Endothelial cell of umbilical vein (primary cell): ENCODE results near the gene CHST11. TPM values are rescaled to one million over a fixed set of nuclear protein-coding genes. Genes with fewer than 3 reads are reported as not detected.

Experiments used
- BruUV-seq: library from RNA; stranded (reverse); fragments of 400-500 nt; replicated peaks from 2 replicates; lab custom pipeline; 2021; lab: Mats Ljungman, UMichigan
- CTCF ChIA-PET: fragments of 300-600, 350-600 bp; sonication (Branson Sonifier 250); formaldehyde crosslinking; loops from one replicate; lab custom pipeline; 2021; ENCODE audit warnings: antibody characterized with exemption, inconsistent platforms; lab: Charles Lee
- POLR2A ChIA-PET: fragments of 300-600, 350-600 bp; sonication (Branson Sonifier 250); formaldehyde crosslinking; loops from one replicate; lab custom pipeline; 2021; ENCODE audit warnings: antibody characterized with exemption, inconsistent platforms; lab: Charles Lee
- DNase-seq: peaks from one replicate; pipeline ENCODE4 v3.0.0-alpha.2; 2011; ENCODE audit warnings: low read depth, low spot score
- FAIRE-seq: peaks from 2 replicates; lab custom pipeline; 2011; peaks lifted over from hg19 to GRCh38; lab: Jason Lieb, UNC
- H2AFZ ChIP-seq: 2 replicates; pipeline ENCODE4 v1.6.0; 2012; ENCODE audit warnings: low read depth, low read length, control low read depth, inconsistent platforms
- H3K27ac ChIP-seq: 2 replicates; pipeline ENCODE4 v1.5.1; 2011; ENCODE audit warnings: low read depth, mild to moderate bottlenecking, control low read depth, low read length, moderate library complexity; ENCODE audit not compliant: insufficient read depth
- H3K27me3 ChIP-seq, 2 experiments: 2 replicates each; pipeline versions ENCODE4 v1.6.0 to v1.6.1; 2011; ENCODE audit warnings: low read length in 2 of 2, mixed read lengths in 1 of 2; ENCODE audit not compliant: control insufficient read depth in 2 of 2, insufficient read depth in 2 of 2
- H3K36me3 ChIP-seq, 2 experiments: 2 replicates in 1 of 2; 3 replicates in 1 of 2; pipeline ENCODE4 v1.5.1; 2011; ENCODE audit warnings: low read length in 2 of 2, mild to moderate bottlenecking in 1 of 2, moderate library complexity in 1 of 2; ENCODE audit not compliant: control insufficient read depth in 2 of 2, insufficient read depth in 2 of 2; ENCODE audit errors: extremely low read depth in 1 of 2
- H3K4me1 ChIP-seq: 3 replicates; pipeline ENCODE4 v1.5.1; 2011; ENCODE audit warnings: mild to moderate bottlenecking, low read length; ENCODE audit not compliant: control insufficient read depth, insufficient read depth; ENCODE audit errors: extremely low read depth
- H3K4me2 ChIP-seq: 2 replicates; pipeline ENCODE4 v1.6.1; 2011; ENCODE audit warnings: low read length, control low read depth, mixed read lengths; ENCODE audit not compliant: insufficient read depth
- H3K4me3 ChIP-seq, 3 experiments: fragments of 200-600 bp in 1 of 3; sonication (generic), shearing (Covaris generic) in 1 of 3; replicated peaks in 1 of 3; 2 replicates each; pipeline ENCODE4 v1.5.1; 2011 to 2016; ENCODE audit warnings: control low read depth in 3 of 3, low read length in 3 of 3, mild to moderate bottlenecking in 2 of 3, inconsistent platforms in 1 of 3, low read depth in 1 of 3, moderate library complexity in 1 of 3; ENCODE audit not compliant: insufficient read depth in 1 of 3
- H3K79me2 ChIP-seq: 2 replicates; pipeline ENCODE4 v1.6.0; 2012; ENCODE audit warnings: low read length, inconsistent platforms; ENCODE audit not compliant: control insufficient read depth, insufficient read depth
- H3K9ac ChIP-seq: replicated peaks from 2 replicates; pipeline ENCODE3; 2011; ENCODE audit warnings: low read length, control low read depth; ENCODE audit not compliant: insufficient read depth; ENCODE audit errors: extremely low read depth
- H3K9me1 ChIP-seq: replicated peaks from 3 replicates; pipeline ENCODE4 v1.6.0; 2011; ENCODE audit warnings: mild to moderate bottlenecking, low read length; ENCODE audit not compliant: control insufficient read depth, insufficient read depth; ENCODE audit errors: extremely low read depth
- H3K9me3 ChIP-seq: replicated peaks from 2 replicates; pipeline ENCODE4 v1.5.1; 2012; ENCODE audit warnings: low read length, inconsistent platforms; ENCODE audit not compliant: control insufficient read depth, insufficient read depth
- H4K20me1 ChIP-seq: replicated peaks from 2 replicates; pipeline ENCODE3; 2011; ENCODE audit warnings: mild to moderate bottlenecking, low read length; ENCODE audit not compliant: control insufficient read depth, insufficient read depth; ENCODE audit errors: extremely low read depth
- FOS ChIP-seq: IDR thresholded peaks from 2 replicates; pipeline ENCODE4 v1.6.1; 2011; ENCODE audit warnings: mild to moderate bottlenecking, low read length, moderate library complexity, borderline replicate concordance; ENCODE audit not compliant: insufficient read depth
- GATA2 ChIP-seq: IDR thresholded peaks from 2 replicates; pipeline ENCODE4 v1.7.0; 2011; ENCODE audit warnings: low read depth, mild to moderate bottlenecking, moderate library complexity, mixed read lengths, low read length; ENCODE audit not compliant: insufficient read length, insufficient read depth
- JUN ChIP-seq: IDR thresholded peaks from 2 replicates; pipeline ENCODE4 v1.6.1; 2011; ENCODE audit warnings: borderline replicate concordance, low read depth; ENCODE audit not compliant: insufficient read length, insufficient read depth
- MYC ChIP-seq: IDR thresholded peaks from one replicate; pipeline ENCODE4 v1.6.1; 2011; ENCODE audit warnings: mild to moderate bottlenecking, low read depth, low read length
- POLR2A ChIP-seq: IDR thresholded peaks from 2 replicates; pipeline ENCODE4 v1.6.1; 2012; ENCODE audit warnings: low read depth, mild to moderate bottlenecking, control low read depth, low read length
- POLR2AphosphoS5 ChIP-seq: IDR thresholded peaks from 2 replicates; pipeline ENCODE4 v1.6.1; 2012; ENCODE audit warnings: low read depth, mild to moderate bottlenecking, control low read depth, low read length, moderate library complexity; ENCODE audit not compliant: insufficient read depth
- dilution Hi-C: fragments of 300-500 bp; cut with MboI; formaldehyde crosslinking; loops from one replicate; pipeline ENCODE4 v1.15.0; 2019; ENCODE audit warnings: low sequenced_read_pairs; ENCODE audit not compliant: extremely low pct_ligation_motif_present
- intact Hi-C: fragments of 100-400 bp; cut with micrococcal nuclease; formaldehyde crosslinking; loops from one replicate; pipeline ENCODE4 v1.10.0; 2022
- polyA plus RNA-seq, 4 experiments: library from polyadenylated mRNA; depleted of rRNA in 3 of 4; stranded (reverse) in 3 of 4; unstranded in 1 of 4; fragments of >200 nt; gene quantifications; 2 replicates each; pipeline versions ENCODE4 v1.2.1 to v1.2.3, GENCODE V29; 2011 to 2012; ENCODE audit warnings: missing spikeins in 1 of 4
- total RNA-seq: library from RNA; stranded (reverse); gene quantifications from 2 replicates; pipeline ENCODE4 v1.2.3, GENCODE V29; 2021

Gene CHST11
- total and polyA plus RNA-seq, 2 donors (not counting 3 experiments of a cell fraction or from before 2014, with no cell fraction given), result 19.7 to 20.9 TPM

DNA sequence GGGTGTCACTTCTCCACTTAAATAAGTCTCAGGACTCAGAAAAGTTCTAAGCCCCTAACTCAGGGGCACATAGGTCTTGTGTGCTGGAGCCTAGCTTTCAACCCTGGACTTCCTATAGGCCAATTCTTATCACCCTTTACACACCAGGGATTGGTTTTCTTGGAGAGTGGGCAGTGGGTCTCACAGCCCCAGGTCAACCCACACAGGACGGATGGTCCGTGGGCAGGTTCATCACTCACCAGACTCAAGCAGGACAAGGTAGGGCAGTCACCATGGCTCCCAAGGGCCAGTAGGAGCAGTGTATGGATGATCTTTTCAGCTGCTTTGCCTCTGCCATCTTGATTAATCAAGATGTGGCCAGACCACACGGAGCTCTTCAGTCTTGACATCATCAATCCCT, 268.9 kb downstream of the CHST11 start:
- H3K27me3 ChIP-seq, result no peaks in the 10 kb centered on the region
- ChIA-PET POLR2A (interaction anchor here (0.5 kb wide), 1 partner anchor 268 kb away, joined by 5 read pairs; no protein-coding TSS in a partner anchor), CTCF (no interaction called here)
- TF ChIP-seq POLR2AphosphoS5 (no peak), JUN (no peak), FOS (no peak), MYC (no peak), GATA2 (no peak), POLR2A (no peak)
- H3K4me3 ChIP-seq, result no peak overlapping the region
- H3K4me1 ChIP-seq, result peaks cover 21% of the 10 kb centered on the region
- H3K9me3 ChIP-seq, result no peaks in the 10 kb centered on the region
- intact Hi-C loops, result loop anchor here (5.0 kb wide), 2 partner anchors 102 to 343 kb away; no protein-coding TSS in a partner anchor
- H3K36me3 ChIP-seq, result no peaks in the 10 kb centered on the region
- no peaks in the 10 kb centered on the region for H3K9me1 ChIP-seq
- dilution Hi-C loops, result no loop called here
- no peaks in the 10 kb centered on the region for H3K79me2 ChIP-seq
- no peak overlapping the region for H3K27ac ChIP-seq
- BruUV-seq, result no TSS peak
- DNase-seq (no peak), FAIRE-seq (no peak)
- H3K9ac ChIP-seq, result no peak overlapping the region
- no peaks in the 10 kb centered on the region for H4K20me1 ChIP-seq
- H3K4me2 ChIP-seq, result no peak overlapping the region
- H2AFZ ChIP-seq, result no peak overlapping the region

DNA sequence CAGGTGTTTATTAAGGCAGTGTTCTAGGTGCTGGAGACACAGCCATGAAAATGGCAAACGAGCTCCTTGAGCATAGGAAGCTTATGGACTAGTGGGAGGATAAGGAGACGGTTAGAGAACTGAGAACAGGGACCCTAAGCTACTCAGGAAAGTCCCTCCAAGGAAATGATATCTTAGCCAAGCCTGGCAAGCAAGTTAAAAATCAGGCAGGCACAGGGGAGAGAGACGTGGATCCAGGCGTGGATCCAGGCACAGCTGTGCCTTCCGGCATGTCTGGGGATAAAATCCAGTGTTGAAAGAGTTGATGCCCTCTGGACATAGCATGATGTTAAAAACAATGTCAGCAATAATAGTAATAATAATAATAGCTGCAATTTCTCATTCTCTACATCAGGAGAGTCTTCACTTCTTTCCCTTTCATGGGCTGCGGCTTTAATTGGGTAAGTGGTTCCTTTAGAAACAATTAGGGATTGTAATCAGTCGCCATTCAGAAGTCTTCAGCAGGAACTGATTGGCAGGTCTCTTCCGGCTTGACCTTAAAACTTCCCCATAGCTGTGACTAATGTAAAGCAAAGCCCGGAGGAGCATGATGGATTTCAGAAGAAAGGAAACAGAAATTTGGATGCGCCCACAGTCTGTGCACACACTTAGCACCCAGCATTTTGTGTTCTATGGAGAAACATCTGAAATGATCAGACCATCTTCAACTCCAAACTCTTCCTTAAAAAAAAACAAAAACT, 271.1 kb downstream of the CHST11 start:
- Histone ChIP-seq H3K4me1 (peaks cover 13% of the 10 kb centered on the region), H3K4me2 (peak overlapping the region; percentile 19), H3K79me2 (no peaks in the 10 kb centered on the region), H3K4me3 (no peak overlapping the region), H4K20me1 (no peaks in the 10 kb centered on the region), H3K27me3 (no peaks in the 10 kb centered on the region), H3K9me3 (no peaks in the 10 kb centered on the region), H3K9ac (no peak overlapping the region), H2AFZ (no peak overlapping the region), H3K9me1 (no peaks in the 10 kb centered on the region), H3K36me3 (no peaks in the 10 kb centered on the region), H3K27ac (no peak overlapping the region)
- intact Hi-C loops (loop anchor here (5.0 kb wide), 2 partner anchors 99 to 346 kb away; no protein-coding TSS in a partner anchor), dilution Hi-C loops (no loop called here)
- ChIA-PET CTCF (interaction anchor here (0.9 to 1.9 kb wide), 3 partner anchors 63 to 346 kb away, joined by 3 to 6 read pairs (median 3); no protein-coding TSS in a partner anchor), POLR2A (no interaction called here)
- FAIRE-seq (peak; percentile 86), DNase-seq (peak; percentile 15)
- no TSS peak for BruUV-seq
- TF ChIP-seq GATA2 (peak; percentile 22), POLR2A (no peak)
